Measurements from ENCODE around the gene SRGAP1.
"Not testable (repeated sequence)": the region's sequence is repeated elsewhere in the genome, so short reads cannot be mapped to it uniquely, and the experiment has no call there.

Gene SRGAP1

GRCh38 chr12:64128366-64128765, 283.9 kb downstream of the SRGAP1 start:
- H3K9ac ChIP-seq (ENCODE audit: low read depth, low read length, poor library complexity): no peak overlapping the region
- H3K79me1 ChIP-seq (ENCODE audit: low read depth, low read length): no peaks in the 10 kb centered on the region
- no peak overlapping the region for H3K18ac ChIP-seq (ENCODE audit: low read length)
- H3K4me1 ChIP-seq (ENCODE audit: control insufficient read depth in 2 of 2, insufficient read depth in 1 of 2, low read depth in 1 of 2, low read length in 2 of 2): no peaks in the 10 kb centered on the region
- H3K4ac ChIP-seq (ENCODE audit: low read length): no peak overlapping the region
- H3K36me3 ChIP-seq (replicated peaks in 1 of 2; ENCODE audit: control insufficient read depth in 2 of 2, insufficient read depth in 2 of 2, low read length in 2 of 2): peaks cover 0 to 76% of the 10 kb centered on the region in 2 donors
- no peak overlapping the region for H2AFZ ChIP-seq (ENCODE audit: low read length)
- no peak overlapping the region for H3K14ac ChIP-seq (ENCODE audit: low read length)
- H3K23ac ChIP-seq (ENCODE audit: low read depth, low read length, poor library complexity): no peak overlapping the region
- no peaks in the 10 kb centered on the region for H3K27me3 ChIP-seq (ENCODE audit: control insufficient read depth in 3 of 3, insufficient read depth in 3 of 3, low read depth in 1 of 3, low read length in 3 of 3)
- no peak overlapping the region for H2BK12ac ChIP-seq (ENCODE audit: low read length)
- H3K27ac ChIP-seq (replicated peaks; ENCODE audit: low read length): no peak overlapping the region
- no peak overlapping the region for H3K4me3 ChIP-seq (ENCODE audit: low read length in 2 of 2)
- no peak overlapping the region for H2BK15ac ChIP-seq (ENCODE audit: low read length)
- no peak overlapping the region for H4K8ac ChIP-seq (ENCODE audit: low read depth, low read length)
- no peak overlapping the region for H4K91ac ChIP-seq (ENCODE audit: low read depth, low read length, poor library complexity)
- no peak overlapping the region for H3K4me2 ChIP-seq (ENCODE audit: insufficient read depth, low read length, poor library complexity, severe bottlenecking)
- H2BK120ac ChIP-seq (ENCODE audit: low read depth, low read length): no peak overlapping the region
- no peak for DNase-seq (ENCODE audit: low spot score)
- no peak overlapping the region for H2AK5ac ChIP-seq (ENCODE audit: low read depth, low read length)
- peaks cover 0 to 5% of the 10 kb centered on the region in 2 donors for H3K9me3 ChIP-seq (replicated peaks in 1 of 2; ENCODE audit: control insufficient read depth in 2 of 2, insufficient read depth in 1 of 2, low read depth in 1 of 2, low read length in 2 of 2)
- no peak overlapping the region for H2BK5ac ChIP-seq (ENCODE audit: low read length)
- no CpG with 5 or more reads among the region's 1 CpG for WGBS, 2 donors (ENCODE audit: extremely low coverage in 2 of 2, insufficient read length in 2 of 2, insufficient replicate concordance in 1 of 2)

GRCh38 chr12:64130476-64130875, 286.0 kb downstream of the SRGAP1 start:
- no CpG with 5 or more reads among the region's 2 CpGs for WGBS, 2 donors (ENCODE audit: extremely low coverage in 2 of 2, insufficient read length in 2 of 2, insufficient replicate concordance in 1 of 2)

GRCh38 chr12:64131456-64131855, 287.0 kb downstream of the SRGAP1 start:
- H3K23ac ChIP-seq (ENCODE audit: low read depth, low read length, poor library complexity); H3K4me1 ChIP-seq (ENCODE audit: control insufficient read depth in 2 of 2, insufficient read depth in 1 of 2, low read depth in 1 of 2, low read length in 2 of 2); H2AK5ac ChIP-seq (ENCODE audit: low read depth, low read length); H3K4me3 ChIP-seq (ENCODE audit: low read length in 2 of 2); H2BK15ac ChIP-seq (ENCODE audit: low read length); H3K27ac ChIP-seq (replicated peaks; ENCODE audit: low read length); H2BK12ac ChIP-seq (ENCODE audit: low read length); H3K79me1 ChIP-seq (ENCODE audit: low read depth, low read length); H4K8ac ChIP-seq (ENCODE audit: low read depth, low read length); H3K9ac ChIP-seq (ENCODE audit: low read depth, low read length, poor library complexity); H2BK120ac ChIP-seq (ENCODE audit: low read depth, low read length); H3K27me3 ChIP-seq (ENCODE audit: control insufficient read depth in 3 of 3, insufficient read depth in 3 of 3, low read depth in 1 of 3, low read length in 3 of 3); DNase-seq (ENCODE audit: low spot score); H3K4ac ChIP-seq (ENCODE audit: low read length); H2AFZ ChIP-seq (ENCODE audit: low read length); H4K91ac ChIP-seq (ENCODE audit: low read depth, low read length, poor library complexity); H2BK5ac ChIP-seq (ENCODE audit: low read length); H3K14ac ChIP-seq (ENCODE audit: low read length); H3K4me2 ChIP-seq (ENCODE audit: insufficient read depth, low read length, poor library complexity, severe bottlenecking); H3K18ac ChIP-seq (ENCODE audit: low read length): not testable (repeated sequence)
- peaks cover 0 to 82% of the 10 kb centered on the region in 2 donors for H3K36me3 ChIP-seq (replicated peaks in 1 of 2; ENCODE audit: control insufficient read depth in 2 of 2, insufficient read depth in 2 of 2, low read length in 2 of 2)
- peaks cover 0 to 15% of the 10 kb centered on the region in 2 donors for H3K9me3 ChIP-seq (replicated peaks in 1 of 2; ENCODE audit: control insufficient read depth in 2 of 2, insufficient read depth in 1 of 2, low read depth in 1 of 2, low read length in 2 of 2)
- WGBS, 2 donors (ENCODE audit: extremely low coverage in 2 of 2, insufficient read length in 2 of 2, insufficient replicate concordance in 1 of 2): no CpG with 5 or more reads among the region's 6 CpGs

More at GRCh38 chr12:64130476-64130875, 286.0 kb downstream of the SRGAP1 start:
- H2AFZ ChIP-seq (ENCODE audit: low read length); H3K79me1 ChIP-seq (ENCODE audit: low read depth, low read length); H2AK5ac ChIP-seq (ENCODE audit: low read depth, low read length); H4K8ac ChIP-seq (ENCODE audit: low read depth, low read length); DNase-seq (ENCODE audit: low spot score); H3K9ac ChIP-seq (ENCODE audit: low read depth, low read length, poor library complexity); H3K4ac ChIP-seq (ENCODE audit: low read length); H3K23ac ChIP-seq (ENCODE audit: low read depth, low read length, poor library complexity); H3K4me1 ChIP-seq (ENCODE audit: control insufficient read depth in 2 of 2, insufficient read depth in 1 of 2, low read depth in 1 of 2, low read length in 2 of 2); H2BK5ac ChIP-seq (ENCODE audit: low read length); H2BK120ac ChIP-seq (ENCODE audit: low read depth, low read length); H3K27me3 ChIP-seq (ENCODE audit: control insufficient read depth in 3 of 3, insufficient read depth in 3 of 3, low read depth in 1 of 3, low read length in 3 of 3); H2BK15ac ChIP-seq (ENCODE audit: low read length); H4K91ac ChIP-seq (ENCODE audit: low read depth, low read length, poor library complexity); H3K18ac ChIP-seq (ENCODE audit: low read length); H3K14ac ChIP-seq (ENCODE audit: low read length); H3K4me2 ChIP-seq (ENCODE audit: insufficient read depth, low read length, poor library complexity, severe bottlenecking); H3K27ac ChIP-seq (replicated peaks; ENCODE audit: low read length); H3K4me3 ChIP-seq (ENCODE audit: low read length in 2 of 2); H2BK12ac ChIP-seq (ENCODE audit: low read length): not testable (repeated sequence)
- peaks cover 0 to 15% of the 10 kb centered on the region in 2 donors for H3K9me3 ChIP-seq (replicated peaks in 1 of 2; ENCODE audit: control insufficient read depth in 2 of 2, insufficient read depth in 1 of 2, low read depth in 1 of 2, low read length in 2 of 2)
- H3K36me3 ChIP-seq (replicated peaks in 1 of 2; ENCODE audit: control insufficient read depth in 2 of 2, insufficient read depth in 2 of 2, low read length in 2 of 2): peaks cover 0 to 85% of the 10 kb centered on the region in 2 donors

- H2BK5ac ChIP-seq (ENCODE audit: low read length); H2BK12ac ChIP-seq (ENCODE audit: low read length); H3K27ac ChIP-seq (replicated peaks; ENCODE audit: low read length); H2BK120ac ChIP-seq (ENCODE audit: low read depth, low read length); H4K8ac ChIP-seq (ENCODE audit: low read depth, low read length); H2AFZ ChIP-seq (ENCODE audit: low read length); DNase-seq (ENCODE audit: low spot score); H3K4me1 ChIP-seq (ENCODE audit: control insufficient read depth in 2 of 2, insufficient read depth in 1 of 2, low read depth in 1 of 2, low read length in 2 of 2); H3K14ac ChIP-seq (ENCODE audit: low read length); H3K23ac ChIP-seq (ENCODE audit: low read depth, low read length, poor library complexity); H4K91ac ChIP-seq (ENCODE audit: low read depth, low read length, poor library complexity); H3K79me1 ChIP-seq (ENCODE audit: low read depth, low read length); H2BK15ac ChIP-seq (ENCODE audit: low read length); H3K18ac ChIP-seq (ENCODE audit: low read length); H3K4me3 ChIP-seq (ENCODE audit: low read length in 2 of 2); H2AK5ac ChIP-seq (ENCODE audit: low read depth, low read length); H3K27me3 ChIP-seq (ENCODE audit: control insufficient read depth in 3 of 3, insufficient read depth in 3 of 3, low read depth in 1 of 3, low read length in 3 of 3); H3K4me2 ChIP-seq (ENCODE audit: insufficient read depth, low read length, poor library complexity, severe bottlenecking); H3K4ac ChIP-seq (ENCODE audit: low read length); H3K9ac ChIP-seq (ENCODE audit: low read depth, low read length, poor library complexity): not testable (repeated sequence)
- no CpG with 5 or more reads among the region's 2 CpGs for WGBS, 2 donors (ENCODE audit: extremely low coverage in 2 of 2, insufficient read length in 2 of 2, insufficient replicate concordance in 1 of 2)
- peaks cover 0 to 15% of the 10 kb centered on the region in 2 donors for H3K9me3 ChIP-seq (replicated peaks in 1 of 2; ENCODE audit: control insufficient read depth in 2 of 2, insufficient read depth in 1 of 2, low read depth in 1 of 2, low read length in 2 of 2)
- peaks cover 0 to 79% of the 10 kb centered on the region in 2 donors for H3K36me3 ChIP-seq (replicated peaks in 1 of 2; ENCODE audit: control insufficient read depth in 2 of 2, insufficient read depth in 2 of 2, low read length in 2 of 2)
These were observed 288.2 kb downstream of the SRGAP1 start for GRCh38 chr12:64132672-64133071.

All from neuronal stem cell (in vitro differentiated cells).